GM21619 (cell line): Measurements from ENCODE around the gene LFNG.

Source experiments
- ATAC-seq: cut with Tn5 transposase; IDR thresholded peaks from one replicate; pipeline ENCODE4 v1.9.1; 2021; ENCODE audit not compliant: unreplicated experiment

LFNG gene

GRCh38 chr7:2482725-2483451, 36.7 kb upstream of the LFNG start:
- no peak for ATAC-seq

DNA sequence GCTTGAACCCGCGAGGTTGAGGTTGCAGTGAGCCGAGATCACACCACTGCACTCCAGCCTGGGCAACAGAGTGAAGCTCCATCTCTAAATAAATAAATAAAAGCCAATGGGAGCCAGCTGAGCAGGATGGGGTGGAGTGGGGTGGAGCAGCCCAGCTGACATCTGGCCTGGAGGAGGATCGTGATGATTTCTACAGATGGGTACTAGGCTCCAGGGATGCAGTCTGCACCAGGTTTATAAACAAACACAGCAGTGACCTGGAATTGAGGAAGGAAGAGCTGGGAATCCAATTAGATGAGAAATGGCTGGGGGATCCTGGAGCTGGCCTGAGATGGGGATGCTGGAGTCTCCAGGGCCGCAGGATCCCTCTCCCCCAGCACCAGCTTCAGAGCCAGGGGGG, 36.1 kb upstream of the LFNG start:
- ATAC-seq = no peak

DNA sequence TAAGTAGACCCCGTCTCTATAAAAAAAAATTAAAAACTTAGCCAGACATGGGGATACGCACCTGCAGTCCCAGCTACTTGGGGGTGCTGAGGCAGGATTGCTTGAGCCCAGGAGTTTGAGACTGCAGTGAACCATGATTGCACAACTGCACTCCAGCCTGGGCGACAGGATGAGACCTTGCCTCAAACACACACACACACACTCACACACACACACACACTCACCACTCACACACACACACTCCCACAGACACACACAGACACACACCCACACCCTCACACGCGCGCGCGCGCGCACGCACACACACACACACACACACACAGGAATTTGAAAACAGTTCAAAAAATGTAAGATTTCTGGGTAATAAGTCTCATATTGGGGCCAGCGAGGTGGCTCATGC, 34.7 kb upstream of the LFNG start:
- ATAC-seq = no peak

DNA sequence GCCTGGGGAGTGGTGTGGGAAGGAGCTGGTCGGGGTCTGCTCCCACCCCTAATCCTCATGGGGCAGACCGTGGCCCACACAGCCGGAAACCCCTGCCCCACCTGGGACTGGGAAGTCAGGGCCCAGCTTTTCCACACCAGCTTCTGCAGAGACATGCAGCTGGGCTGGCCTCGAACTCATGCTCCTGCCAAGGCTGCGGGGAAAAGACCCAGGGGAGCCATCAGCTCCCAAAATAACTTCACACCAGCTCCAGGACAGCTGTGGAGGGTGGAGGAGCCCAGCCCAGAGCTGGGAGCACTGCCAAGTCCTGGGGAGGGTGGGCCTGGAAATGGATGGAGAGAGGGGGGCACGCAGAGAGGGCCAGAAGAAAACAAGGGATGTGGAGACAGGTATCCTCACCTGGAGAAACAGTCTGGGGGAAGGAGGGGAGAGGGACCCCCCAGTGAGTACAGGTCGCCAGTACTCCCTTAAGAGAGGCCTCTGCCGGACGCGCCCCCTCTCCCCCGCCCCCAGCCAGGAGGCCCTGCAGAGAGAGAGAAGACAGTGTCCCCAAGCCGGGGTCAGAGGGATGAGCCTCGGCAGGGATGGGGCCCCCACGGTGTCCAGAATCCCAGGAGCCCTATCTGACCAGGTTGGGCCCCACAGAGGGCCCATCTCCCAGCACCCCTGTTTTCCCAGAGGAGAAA, 31.8 kb upstream of the LFNG start:
- no peak for ATAC-seq

GRCh38 chr7:2488272-2488645, 31.3 kb upstream of the LFNG start:
- ATAC-seq = no peak

DNA sequence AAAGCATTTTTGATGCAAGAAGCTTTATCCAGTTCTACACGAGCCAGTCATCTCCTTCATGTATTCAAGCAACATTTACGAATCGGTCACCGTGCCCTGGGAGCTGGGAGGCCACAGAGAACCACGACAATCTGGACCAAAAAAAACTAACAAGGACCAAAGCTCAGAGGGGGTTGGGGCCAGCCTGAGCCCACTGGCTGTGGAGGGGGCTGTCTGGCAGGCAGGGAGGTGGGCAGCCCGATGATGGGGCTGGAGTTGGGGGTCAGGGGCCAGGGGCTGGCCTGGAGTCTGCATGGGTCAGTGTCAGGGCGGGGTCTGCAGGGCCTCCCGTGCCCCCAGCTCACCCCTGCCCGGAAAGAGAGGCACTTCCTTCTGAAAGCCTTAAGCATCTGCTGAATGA, 30.9 kb upstream of the LFNG start:
- no peak for ATAC-seq

GRCh38 chr7:2490181-2490651, 29.4 kb upstream of the LFNG start:
- no peak for ATAC-seq

DNA sequence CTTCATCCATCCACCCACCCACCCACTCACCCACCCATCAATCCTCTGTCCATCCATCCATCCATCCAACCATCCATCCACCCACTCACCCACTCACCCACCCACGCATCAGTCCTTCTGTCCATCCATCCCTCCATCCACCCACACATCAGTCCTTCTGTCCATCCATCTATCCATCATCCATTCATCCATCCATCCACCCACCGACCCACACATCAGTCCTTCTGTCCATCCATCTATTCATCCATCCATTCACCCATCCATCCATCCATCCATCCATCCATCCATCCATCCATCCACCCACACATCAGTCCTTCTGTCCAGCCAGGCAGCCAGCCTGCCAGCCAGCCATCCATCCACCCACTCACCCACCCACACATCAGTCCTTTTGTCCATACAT, 27.5 kb upstream of the LFNG start:
- no peak for ATAC-seq

GRCh38 chr7:2493205-2494164, 26.1 kb upstream of the LFNG start:
- ATAC-seq = no peak

DNA sequence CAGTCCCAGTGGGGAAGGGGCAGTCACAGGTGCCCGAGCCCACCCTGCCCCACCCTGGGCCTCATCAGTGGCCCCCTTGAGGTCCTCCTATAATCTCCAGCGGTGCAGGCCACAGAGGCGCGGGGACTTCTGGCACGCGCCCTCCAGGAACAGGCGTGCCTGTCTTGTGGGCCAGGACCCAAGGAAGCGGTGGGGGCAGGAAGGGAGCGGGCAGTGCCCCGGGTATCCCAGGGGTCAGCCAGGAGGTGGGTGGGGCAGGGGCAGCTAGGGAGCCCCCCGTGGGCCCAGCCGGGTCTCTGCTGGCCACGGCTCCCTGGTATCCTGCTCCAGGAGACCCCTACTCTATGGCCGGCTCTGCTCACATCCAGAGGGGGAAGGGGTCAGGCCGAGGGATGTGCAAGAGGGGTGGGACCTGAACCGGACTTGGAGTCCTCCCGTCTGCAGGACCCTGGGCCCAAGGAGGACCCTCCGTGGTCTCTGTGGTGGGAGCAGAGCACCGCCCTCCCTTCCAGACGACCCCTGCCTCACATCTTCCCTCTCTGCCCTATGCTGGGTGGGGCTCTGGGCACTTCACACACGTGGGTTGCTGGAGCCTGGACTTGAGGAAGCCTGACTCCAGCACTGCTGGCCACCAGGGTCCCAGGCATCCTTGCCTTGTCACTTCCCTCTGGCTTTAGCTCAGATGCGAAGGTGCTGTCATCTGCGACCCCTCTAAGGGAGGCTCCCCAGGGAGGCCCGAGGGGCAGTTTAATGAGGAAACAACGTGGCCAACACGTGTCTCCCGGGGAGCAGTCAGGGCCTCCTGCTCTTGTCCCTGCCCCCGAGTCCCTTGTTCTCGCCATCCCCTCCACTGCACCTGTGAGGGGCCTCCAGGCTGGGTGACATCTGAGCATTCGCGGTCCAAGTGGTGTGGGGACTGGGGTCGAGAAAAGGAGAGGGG, 25.1 kb upstream of the LFNG start:
- ATAC-seq = no peak

- no peak for ATAC-seq
Measured at GRCh38 chr7:2495418-2496299, 23.9 kb upstream of the LFNG start.

GRCh38 chr7:2496375-2496774, 23.2 kb upstream of the LFNG start:
- ATAC-seq = no peak

GRCh38 chr7:2497065-2497464, 22.5 kb upstream of the LFNG start:
- no peak for ATAC-seq

- ATAC-seq = no peak
Measured at GRCh38 chr7:2497500-2498336, 21.9 kb upstream of the LFNG start.

DNA sequence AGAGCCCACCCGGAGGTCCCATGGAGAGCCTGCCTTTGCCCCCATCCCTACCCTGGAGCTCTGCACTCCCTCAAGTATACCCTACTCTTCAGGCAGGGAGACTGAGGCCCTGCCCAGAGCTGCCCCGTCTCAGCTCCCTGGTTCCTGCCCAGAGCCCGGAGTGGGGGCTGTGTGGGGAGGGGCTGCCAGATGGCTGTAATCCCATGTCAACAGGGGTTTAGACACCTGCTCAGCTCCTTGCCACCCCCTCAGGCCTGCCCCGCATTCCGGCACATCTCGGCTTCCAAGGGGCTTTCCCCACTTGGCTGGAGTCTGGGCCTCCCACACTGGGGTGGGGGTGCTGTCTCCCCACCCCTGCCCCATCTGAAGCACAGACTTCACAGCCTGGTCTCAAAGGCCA, 20.9 kb upstream of the LFNG start:
- ATAC-seq = no peak

DNA sequence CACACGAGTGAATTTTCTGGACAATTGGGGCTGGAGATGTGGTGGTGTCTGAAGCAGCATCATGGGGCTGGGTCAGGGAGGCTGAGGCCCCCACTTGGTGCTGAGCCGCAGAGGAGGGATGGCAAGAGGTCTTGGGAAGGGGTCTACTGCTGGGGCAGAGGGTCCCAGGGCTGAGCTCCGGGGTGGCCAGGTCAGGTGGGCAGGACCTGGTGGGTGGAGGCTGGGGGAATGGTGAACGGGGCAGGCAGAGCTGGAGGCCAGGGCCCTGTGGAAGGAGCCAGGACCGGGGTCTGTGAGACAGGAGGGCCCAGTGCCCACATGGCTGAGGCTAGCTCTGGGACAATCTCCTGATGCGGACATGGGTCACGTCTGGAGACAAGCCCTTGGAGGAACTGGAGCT, 20.4 kb upstream of the LFNG start:
- no peak for ATAC-seq

GRCh38 chr7:2499719-2500430, 19.7 kb upstream of the LFNG start:
- no peak for ATAC-seq

DNA sequence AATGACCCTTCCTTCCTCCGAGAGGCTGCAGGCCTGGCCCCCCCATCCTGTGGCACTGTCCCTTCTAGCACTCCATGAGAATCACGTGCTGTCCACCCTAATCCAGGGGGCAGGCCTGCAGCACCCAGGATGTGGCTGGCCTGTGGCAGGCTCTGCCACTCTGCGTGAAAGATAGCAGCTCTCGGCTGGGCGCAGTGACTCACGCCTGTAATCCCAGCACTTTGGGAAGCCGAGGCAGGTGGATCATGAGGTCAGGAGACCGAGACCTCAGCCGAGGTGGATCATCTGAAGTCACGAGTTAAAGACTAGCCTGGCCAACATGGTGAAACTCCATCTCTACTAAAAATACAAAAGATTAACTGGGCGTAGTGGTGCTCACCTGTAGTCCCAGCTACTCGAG, 18.9 kb upstream of the LFNG start:
- ATAC-seq = no peak
